WTC11 (cell line): Measurements from ENCODE around the gene CHML.

Experiments used
- ETV6 ChIP-seq: sonication (generic); formaldehyde crosslinking; IDR thresholded peaks from 2 replicates; pipeline ENCODE4 v1.8.1; 2022; ENCODE audit warnings: mild to moderate bottlenecking, missing genetic modification reagents
- GRHL2 ChIP-seq: fragments of 250-450 bp; sonication (Bioruptor Pico); IDR thresholded peaks from 2 replicates; pipeline ENCODE4 v1.8.0; 2022; ENCODE audit warnings: mild to moderate bottlenecking, moderate library complexity; ENCODE audit not compliant: insufficient replicate concordance, severe bottlenecking
- PREB ChIP-seq: sonication (generic); formaldehyde crosslinking; IDR thresholded peaks from 2 replicates; pipeline ENCODE4 v1.8.1; 2022; ENCODE audit warnings: mild to moderate bottlenecking, missing genetic modification reagents, moderate library complexity, borderline replicate concordance
- SMAD3 ChIP-seq: sonication (generic); formaldehyde crosslinking; IDR thresholded peaks from 2 replicates; pipeline ENCODE4 v1.8.0; 2022; ENCODE audit warnings: missing genetic modification reagents, mild to moderate bottlenecking, borderline replicate concordance
- TF ChIP-seq, protein P1 (sequence below): fragments of 200-600 bp; IDR thresholded peaks from 2 replicates; pipeline ENCODE4 v1.8.0; 2022; ENCODE audit warnings: antibody characterized with exemption

GRCh38 chr1:241630899-241631298, 9.3 kb downstream of the CHML start:
- TF ChIP-seq, protein P1, sequence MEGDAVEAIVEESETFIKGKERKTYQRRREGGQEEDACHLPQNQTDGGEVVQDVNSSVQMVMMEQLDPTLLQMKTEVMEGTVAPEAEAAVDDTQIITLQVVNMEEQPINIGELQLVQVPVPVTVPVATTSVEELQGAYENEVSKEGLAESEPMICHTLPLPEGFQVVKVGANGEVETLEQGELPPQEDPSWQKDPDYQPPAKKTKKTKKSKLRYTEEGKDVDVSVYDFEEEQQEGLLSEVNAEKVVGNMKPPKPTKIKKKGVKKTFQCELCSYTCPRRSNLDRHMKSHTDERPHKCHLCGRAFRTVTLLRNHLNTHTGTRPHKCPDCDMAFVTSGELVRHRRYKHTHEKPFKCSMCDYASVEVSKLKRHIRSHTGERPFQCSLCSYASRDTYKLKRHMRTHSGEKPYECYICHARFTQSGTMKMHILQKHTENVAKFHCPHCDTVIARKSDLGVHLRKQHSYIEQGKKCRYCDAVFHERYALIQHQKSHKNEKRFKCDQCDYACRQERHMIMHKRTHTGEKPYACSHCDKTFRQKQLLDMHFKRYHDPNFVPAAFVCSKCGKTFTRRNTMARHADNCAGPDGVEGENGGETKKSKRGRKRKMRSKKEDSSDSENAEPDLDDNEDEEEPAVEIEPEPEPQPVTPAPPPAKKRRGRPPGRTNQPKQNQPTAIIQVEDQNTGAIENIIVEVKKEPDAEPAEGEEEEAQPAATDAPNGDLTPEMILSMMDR, result no peak
- TF ChIP-seq SMAD3 (CRISPR knock-in tag) (no peak), GRHL2 (CRISPR knock-in tag) (no peak), ETV6 (CRISPR knock-in tag) (no peak), PREB (CRISPR knock-in tag) (no peak)
